Measurements from ENCODE around the gene P2RX7. TPM values are rescaled to one million over a fixed set of nuclear protein-coding genes. Genes with fewer than 3 reads are reported as not detected.

The P2RX7 gene
- polyA plus RNA-seq, 1 donor from 2014 or later: not detected

DNA sequence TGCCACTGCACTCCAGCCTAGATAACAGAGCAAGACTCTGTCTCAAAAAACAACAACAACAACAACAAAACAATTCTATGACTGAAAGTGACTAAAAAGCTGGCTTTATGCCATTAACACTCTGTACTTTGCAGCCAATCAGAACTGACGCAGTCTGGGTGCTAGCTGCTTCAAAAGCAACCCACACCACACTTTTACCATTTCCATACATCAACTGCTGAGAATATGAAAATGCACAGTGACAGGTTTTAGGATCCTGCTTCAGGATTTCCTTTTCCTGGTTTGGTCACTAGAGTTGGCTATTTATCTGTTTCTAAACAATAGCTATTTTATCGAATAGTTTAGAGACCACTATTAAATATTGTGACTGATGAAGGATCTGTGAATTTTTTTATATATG, 54.1 kb downstream of the P2RX7 start:
- TF ChIP-seq EP300 (conservative IDR thresholded peaks at IDR 0.05; ENCODE audit: poor library complexity, severe bottlenecking) (no peak), MXI1 (conservative IDR thresholded peaks at IDR 0.05; ENCODE audit: poor library complexity, severe bottlenecking) (no peak), EZH2 (IDR thresholded peaks at IDR 0.05; ENCODE audit: borderline replicate concordance, insufficient read depth, low read length, poor library complexity, severe bottlenecking) (no peak), POLR2AphosphoS5 (IDR thresholded peaks at IDR 0.05) (no peak), TAF1 (IDR thresholded peaks at IDR 0.05; ENCODE audit: low read depth) (no peak), RAD21 (conservative IDR thresholded peaks at IDR 0.05) (no peak), SMC3 (conservative IDR thresholded peaks at IDR 0.05; ENCODE audit: poor library complexity) (no peak)
- TF ChIP-seq, protein P1, sequence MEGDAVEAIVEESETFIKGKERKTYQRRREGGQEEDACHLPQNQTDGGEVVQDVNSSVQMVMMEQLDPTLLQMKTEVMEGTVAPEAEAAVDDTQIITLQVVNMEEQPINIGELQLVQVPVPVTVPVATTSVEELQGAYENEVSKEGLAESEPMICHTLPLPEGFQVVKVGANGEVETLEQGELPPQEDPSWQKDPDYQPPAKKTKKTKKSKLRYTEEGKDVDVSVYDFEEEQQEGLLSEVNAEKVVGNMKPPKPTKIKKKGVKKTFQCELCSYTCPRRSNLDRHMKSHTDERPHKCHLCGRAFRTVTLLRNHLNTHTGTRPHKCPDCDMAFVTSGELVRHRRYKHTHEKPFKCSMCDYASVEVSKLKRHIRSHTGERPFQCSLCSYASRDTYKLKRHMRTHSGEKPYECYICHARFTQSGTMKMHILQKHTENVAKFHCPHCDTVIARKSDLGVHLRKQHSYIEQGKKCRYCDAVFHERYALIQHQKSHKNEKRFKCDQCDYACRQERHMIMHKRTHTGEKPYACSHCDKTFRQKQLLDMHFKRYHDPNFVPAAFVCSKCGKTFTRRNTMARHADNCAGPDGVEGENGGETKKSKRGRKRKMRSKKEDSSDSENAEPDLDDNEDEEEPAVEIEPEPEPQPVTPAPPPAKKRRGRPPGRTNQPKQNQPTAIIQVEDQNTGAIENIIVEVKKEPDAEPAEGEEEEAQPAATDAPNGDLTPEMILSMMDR (IDR thresholded peaks at IDR 0.05; ENCODE audit: poor library complexity, severe bottlenecking): no peak
- TF ChIP-seq, protein P2, sequence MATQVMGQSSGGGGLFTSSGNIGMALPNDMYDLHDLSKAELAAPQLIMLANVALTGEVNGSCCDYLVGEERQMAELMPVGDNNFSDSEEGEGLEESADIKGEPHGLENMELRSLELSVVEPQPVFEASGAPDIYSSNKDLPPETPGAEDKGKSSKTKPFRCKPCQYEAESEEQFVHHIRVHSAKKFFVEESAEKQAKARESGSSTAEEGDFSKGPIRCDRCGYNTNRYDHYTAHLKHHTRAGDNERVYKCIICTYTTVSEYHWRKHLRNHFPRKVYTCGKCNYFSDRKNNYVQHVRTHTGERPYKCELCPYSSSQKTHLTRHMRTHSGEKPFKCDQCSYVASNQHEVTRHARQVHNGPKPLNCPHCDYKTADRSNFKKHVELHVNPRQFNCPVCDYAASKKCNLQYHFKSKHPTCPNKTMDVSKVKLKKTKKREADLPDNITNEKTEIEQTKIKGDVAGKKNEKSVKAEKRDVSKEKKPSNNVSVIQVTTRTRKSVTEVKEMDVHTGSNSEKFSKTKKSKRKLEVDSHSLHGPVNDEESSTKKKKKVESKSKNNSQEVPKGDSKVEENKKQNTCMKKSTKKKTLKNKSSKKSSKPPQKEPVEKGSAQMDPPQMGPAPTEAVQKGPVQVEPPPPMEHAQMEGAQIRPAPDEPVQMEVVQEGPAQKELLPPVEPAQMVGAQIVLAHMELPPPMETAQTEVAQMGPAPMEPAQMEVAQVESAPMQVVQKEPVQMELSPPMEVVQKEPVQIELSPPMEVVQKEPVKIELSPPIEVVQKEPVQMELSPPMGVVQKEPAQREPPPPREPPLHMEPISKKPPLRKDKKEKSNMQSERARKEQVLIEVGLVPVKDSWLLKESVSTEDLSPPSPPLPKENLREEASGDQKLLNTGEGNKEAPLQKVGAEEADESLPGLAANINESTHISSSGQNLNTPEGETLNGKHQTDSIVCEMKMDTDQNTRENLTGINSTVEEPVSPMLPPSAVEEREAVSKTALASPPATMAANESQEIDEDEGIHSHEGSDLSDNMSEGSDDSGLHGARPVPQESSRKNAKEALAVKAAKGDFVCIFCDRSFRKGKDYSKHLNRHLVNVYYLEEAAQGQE (IDR thresholded peaks at IDR 0.05; ENCODE audit: borderline replicate concordance): no peak
- Histone ChIP-seq H3K27ac (ENCODE audit: low read length) (no peak overlapping the region), H3K9me3 (ENCODE audit: low read length) (no peaks in the 10 kb centered on the region), H2AFZ (ENCODE audit: low read depth, low read length) (no peak overlapping the region), H3K27me3 (ENCODE audit: insufficient read depth, low read depth, low read length) (no peaks in the 10 kb centered on the region), H3K9ac (ENCODE audit: low read length) (no peak overlapping the region), H3K4me3 (ENCODE audit: low read length) (no peak overlapping the region), H3K9me2 (ENCODE audit: insufficient read depth, low read length) (no peaks in the 10 kb centered on the region), H4K20me1 (ENCODE audit: insufficient read depth) (no peaks in the 10 kb centered on the region), H3K79me2 (replicated peaks; ENCODE audit: insufficient read depth, low read length) (no peaks in the 10 kb centered on the region), H3F3A (ENCODE audit: insufficient read depth, low read length, poor library complexity, severe bottlenecking) (no peaks in the 10 kb centered on the region), H3K4me2 (ENCODE audit: low read length) (no peak overlapping the region), H3K36me3 (ENCODE audit: insufficient read depth, low read length) (no peaks in the 10 kb centered on the region)

DNA sequence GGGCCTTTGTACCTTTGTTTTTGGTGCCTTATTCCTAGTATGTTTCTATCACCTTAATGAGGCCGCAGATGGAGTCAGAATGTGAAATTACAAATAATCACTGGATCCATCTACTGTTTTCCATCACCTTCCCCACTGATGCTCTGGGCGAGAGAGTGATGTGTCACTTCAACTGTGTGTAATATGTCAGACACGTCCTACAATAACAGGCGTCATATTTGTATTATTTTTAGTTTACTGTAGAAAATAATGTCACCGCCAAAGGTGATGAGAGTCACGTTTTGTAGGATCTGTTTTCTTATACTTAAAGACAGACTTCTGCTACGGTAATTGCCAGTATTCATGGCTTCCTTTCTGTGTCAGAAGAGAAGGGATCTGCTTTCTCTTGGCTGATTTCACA, 54.8 kb downstream of the P2RX7 start:
- Histone ChIP-seq H3K27ac (ENCODE audit: low read length) (peak overlapping the region; percentile 38), H3K4me2 (ENCODE audit: low read length) (peak overlapping the region; percentile 56), H3K27me3 (ENCODE audit: insufficient read depth, low read depth, low read length) (no peaks in the 10 kb centered on the region), H4K20me1 (ENCODE audit: insufficient read depth) (no peaks in the 10 kb centered on the region), H2AFZ (ENCODE audit: low read depth, low read length) (no peak overlapping the region), H3K79me2 (replicated peaks; ENCODE audit: insufficient read depth, low read length) (no peaks in the 10 kb centered on the region), H3K9ac (ENCODE audit: low read length) (peak overlapping the region; percentile 6), H3K9me3 (ENCODE audit: low read length) (no peaks in the 10 kb centered on the region), H3K36me3 (ENCODE audit: insufficient read depth, low read length) (no peaks in the 10 kb centered on the region), H3K9me2 (ENCODE audit: insufficient read depth, low read length) (no peaks in the 10 kb centered on the region), H3F3A (ENCODE audit: insufficient read depth, low read length, poor library complexity, severe bottlenecking) (no peaks in the 10 kb centered on the region), H3K4me3 (ENCODE audit: low read length) (peak overlapping the region; percentile 22)
- TF ChIP-seq TAF1 (IDR thresholded peaks at IDR 0.05; ENCODE audit: low read depth) (no peak), SMC3 (conservative IDR thresholded peaks at IDR 0.05; ENCODE audit: poor library complexity) (no peak), EP300 (conservative IDR thresholded peaks at IDR 0.05; ENCODE audit: poor library complexity, severe bottlenecking) (peak; percentile 79), POLR2AphosphoS5 (IDR thresholded peaks at IDR 0.05) (peak; percentile 91), MXI1 (conservative IDR thresholded peaks at IDR 0.05; ENCODE audit: poor library complexity, severe bottlenecking) (no peak)
- TF ChIP-seq, protein P2 (IDR thresholded peaks at IDR 0.05; ENCODE audit: borderline replicate concordance): no peak
- TF ChIP-seq, protein P1 (IDR thresholded peaks at IDR 0.05; ENCODE audit: poor library complexity, severe bottlenecking): no peak
